ENCODE results near the gene COL1A1.
A peak's percentile ranks its signal among the peaks of the same experiment; 100 is the strongest.

COL1A1 gene

DNA sequence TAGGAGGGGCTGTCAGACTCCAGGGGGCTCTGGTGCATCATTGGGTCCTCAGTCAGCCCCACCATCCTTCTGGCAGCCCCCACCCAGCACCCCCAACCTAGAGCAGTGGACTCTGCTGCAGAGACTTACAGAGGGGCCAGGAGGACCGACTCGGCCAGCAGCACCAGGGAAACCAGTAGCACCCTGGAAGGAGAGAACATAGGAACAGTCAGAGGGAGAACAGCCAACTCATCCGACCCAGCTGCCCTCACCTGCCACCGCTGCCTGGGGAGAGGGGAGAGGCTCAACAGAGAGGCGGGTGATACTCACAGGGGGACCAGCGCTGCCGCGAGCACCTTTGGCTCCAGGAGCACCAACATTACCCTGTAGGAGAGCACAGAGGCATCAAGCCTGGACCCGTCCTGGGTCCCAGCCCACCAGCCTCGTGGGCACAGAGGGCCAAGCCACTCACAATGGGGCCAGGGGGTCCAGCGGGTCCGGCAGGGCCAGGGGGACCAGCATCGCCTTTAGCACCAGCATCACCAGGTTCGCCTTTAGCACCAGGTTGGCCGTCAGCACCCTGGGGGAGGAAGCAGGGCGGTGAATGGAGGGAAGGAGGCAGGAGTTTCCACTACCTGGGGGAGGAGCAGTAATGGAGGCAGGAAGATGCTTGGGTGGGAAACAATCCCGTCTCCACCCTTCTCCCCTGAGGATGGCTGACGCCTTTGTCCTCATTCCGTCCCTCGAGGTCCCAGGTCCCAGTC lies 11.7 kb downstream of the COL1A1 start:
- H3K27me3 ChIP-seq (ENCODE audit: low read depth, low read length), result no peaks in the 10 kb centered on the region
- peaks cover 0 to 58% of the 10 kb centered on the region in 2 donors for H3K4me1 ChIP-seq (ENCODE audit: control insufficient read depth in 1 of 2, insufficient read depth in 2 of 2, low read length in 2 of 2)
- no peak overlapping the region for H3K4me3 ChIP-seq (ENCODE audit: low read depth in 1 of 2, low read length in 2 of 2)
- no peak overlapping the region for H3K27ac ChIP-seq (ENCODE audit: low read length)
- peaks cover 56 to 94% of the 10 kb centered on the region in 2 donors for H3K36me3 ChIP-seq (ENCODE audit: control insufficient read depth in 1 of 2, insufficient read depth in 2 of 2, low read length in 2 of 2)
- H3K9me3 ChIP-seq (ENCODE audit: control insufficient read depth in 1 of 2, low read length in 2 of 2), result no peaks in the 10 kb centered on the region

- Histone ChIP-seq H3K27me3 (ENCODE audit: low read depth, low read length) (no peaks in the 10 kb centered on the region), H3K4me3 (ENCODE audit: low read depth in 1 of 2, low read length in 2 of 2) (no peak overlapping the region), H3K27ac (ENCODE audit: low read length) (no peak overlapping the region), H3K9me3 (ENCODE audit: control insufficient read depth in 1 of 2, low read length in 2 of 2) (no peaks in the 10 kb centered on the region), H3K36me3 (ENCODE audit: control insufficient read depth in 1 of 2, insufficient read depth in 2 of 2, low read length in 2 of 2) (peaks cover 53 to 88% of the 10 kb centered on the region in 2 donors), H3K4me1 (ENCODE audit: control insufficient read depth in 1 of 2, insufficient read depth in 2 of 2, low read length in 2 of 2) (peaks cover 0 to 59% of the 10 kb centered on the region in 2 donors)
These were observed 12.4 kb downstream of the COL1A1 start for GRCh38 chr17:50188921-50189549.

GRCh38 chr17:50188531-50188920 lies 12.9 kb downstream of the COL1A1 start:
- H3K27me3 ChIP-seq (ENCODE audit: low read depth, low read length), result no peaks in the 10 kb centered on the region
- peaks cover 52 to 83% of the 10 kb centered on the region in 2 donors for H3K36me3 ChIP-seq (ENCODE audit: control insufficient read depth in 1 of 2, insufficient read depth in 2 of 2, low read length in 2 of 2)
- H3K9me3 ChIP-seq (ENCODE audit: control insufficient read depth in 1 of 2, low read length in 2 of 2), result no peaks in the 10 kb centered on the region
- H3K4me1 ChIP-seq (ENCODE audit: control insufficient read depth in 1 of 2, insufficient read depth in 2 of 2, low read length in 2 of 2), result peaks cover 0 to 59% of the 10 kb centered on the region in 2 donors
- no peak overlapping the region for H3K27ac ChIP-seq (ENCODE audit: low read length)
- no peak overlapping the region for H3K4me3 ChIP-seq (ENCODE audit: low read depth in 1 of 2, low read length in 2 of 2)

- Histone ChIP-seq H3K27ac (ENCODE audit: low read length) (no peak overlapping the region), H3K36me3 (ENCODE audit: control insufficient read depth in 1 of 2, insufficient read depth in 2 of 2, low read length in 2 of 2) (peaks cover 50 to 79% of the 10 kb centered on the region in 2 donors), H3K4me1 (ENCODE audit: control insufficient read depth in 1 of 2, insufficient read depth in 2 of 2, low read length in 2 of 2) (peaks cover 0 to 59% of the 10 kb centered on the region in 2 donors), H3K27me3 (ENCODE audit: low read depth, low read length) (no peaks in the 10 kb centered on the region), H3K4me3 (ENCODE audit: low read depth in 1 of 2, low read length in 2 of 2) (no peak overlapping the region), H3K9me3 (ENCODE audit: control insufficient read depth in 1 of 2, low read length in 2 of 2) (no peaks in the 10 kb centered on the region)
These were observed 13.5 kb downstream of the COL1A1 start for GRCh38 chr17:50187751-50188530.

- H3K4me1 ChIP-seq (ENCODE audit: control insufficient read depth in 1 of 2, insufficient read depth in 2 of 2, low read length in 2 of 2), result peaks cover 0 to 53% of the 10 kb centered on the region in 2 donors
- no peaks in the 10 kb centered on the region for H3K9me3 ChIP-seq (ENCODE audit: control insufficient read depth in 1 of 2, low read length in 2 of 2)
- H3K27me3 ChIP-seq (ENCODE audit: low read depth, low read length), result no peaks in the 10 kb centered on the region
- no peak overlapping the region for H3K4me3 ChIP-seq (ENCODE audit: low read depth in 1 of 2, low read length in 2 of 2)
- no peak overlapping the region for H3K27ac ChIP-seq (ENCODE audit: low read length)
- H3K36me3 ChIP-seq (ENCODE audit: control insufficient read depth in 1 of 2, insufficient read depth in 2 of 2, low read length in 2 of 2), result peaks cover 44 to 73% of the 10 kb centered on the region in 2 donors
These were observed 14.1 kb downstream of the COL1A1 start for GRCh38 chr17:50187394-50187725.

GRCh38 chr17:50186661-50187393 lies 14.6 kb downstream of the COL1A1 start:
- Histone ChIP-seq H3K9me3 (ENCODE audit: control insufficient read depth in 1 of 2, low read length in 2 of 2) (no peaks in the 10 kb centered on the region), H3K4me3 (ENCODE audit: low read depth in 1 of 2, low read length in 2 of 2) (no peak overlapping the region), H3K4me1 (ENCODE audit: control insufficient read depth in 1 of 2, insufficient read depth in 2 of 2, low read length in 2 of 2) (peaks cover 0 to 53% of the 10 kb centered on the region in 2 donors), H3K36me3 (ENCODE audit: control insufficient read depth in 1 of 2, insufficient read depth in 2 of 2, low read length in 2 of 2) (peaks cover 38 to 68% of the 10 kb centered on the region in 2 donors), H3K27me3 (ENCODE audit: low read depth, low read length) (no peaks in the 10 kb centered on the region), H3K27ac (ENCODE audit: low read length) (no peak overlapping the region)

GRCh38 chr17:50185631-50186471 lies 15.6 kb downstream of the COL1A1 start:
- peaks cover 0 to 60% of the 10 kb centered on the region in 2 donors for H3K4me1 ChIP-seq (ENCODE audit: control insufficient read depth in 1 of 2, insufficient read depth in 2 of 2, low read length in 2 of 2)
- H3K4me3 ChIP-seq (ENCODE audit: low read depth in 1 of 2, low read length in 2 of 2), result no peak overlapping the region
- H3K9me3 ChIP-seq (ENCODE audit: control insufficient read depth in 1 of 2, low read length in 2 of 2), result no peaks in the 10 kb centered on the region
- H3K36me3 ChIP-seq (ENCODE audit: control insufficient read depth in 1 of 2, insufficient read depth in 2 of 2, low read length in 2 of 2), result peaks cover 32 to 58% of the 10 kb centered on the region in 2 donors
- H3K27me3 ChIP-seq (ENCODE audit: low read depth, low read length), result no peaks in the 10 kb centered on the region
- no peak overlapping the region for H3K27ac ChIP-seq (ENCODE audit: low read length)

DNA sequence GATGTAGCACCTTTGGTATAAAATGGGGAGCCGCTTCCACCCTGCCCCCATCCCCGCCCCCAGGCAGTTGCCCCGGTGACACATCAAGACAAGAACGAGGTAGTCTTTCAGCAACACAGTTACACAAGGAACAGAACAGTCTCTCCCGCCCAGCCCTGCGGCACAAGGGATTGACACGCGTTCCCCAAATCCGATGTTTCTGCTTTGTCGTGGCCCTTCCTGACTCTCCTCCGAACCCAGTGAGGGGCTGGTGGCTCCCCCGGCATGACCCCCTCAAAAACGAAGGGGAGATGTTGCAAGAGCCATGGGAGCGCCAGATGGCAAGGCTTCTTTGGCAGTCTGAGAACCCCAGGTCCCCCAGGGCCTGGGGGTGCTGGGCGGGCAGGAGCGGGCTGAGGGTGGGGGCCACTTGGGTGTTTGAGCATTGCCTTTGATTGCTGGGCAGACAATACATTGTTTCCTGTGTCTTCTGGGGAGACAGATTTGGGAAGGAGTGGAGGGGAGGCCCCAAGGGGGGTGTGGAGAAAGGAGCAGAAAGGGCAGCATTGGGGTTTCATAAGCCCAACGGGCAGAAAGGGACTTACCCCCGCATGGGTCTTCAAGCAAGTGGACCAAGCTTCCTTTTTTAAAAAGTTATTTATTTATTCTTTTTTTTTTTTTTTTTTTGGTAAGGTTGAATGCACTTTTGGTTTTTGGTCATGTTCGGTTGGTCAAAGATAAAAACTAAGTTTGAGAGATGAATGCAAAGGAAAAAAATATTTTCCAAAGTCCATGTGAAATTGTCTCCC lies 16.6 kb downstream of the COL1A1 start:
- H3K4me1 ChIP-seq (ENCODE audit: control insufficient read depth in 1 of 2, insufficient read depth in 2 of 2, low read length in 2 of 2), result peaks cover 0 to 58% of the 10 kb centered on the region in 2 donors
- H3K27ac ChIP-seq (ENCODE audit: low read length), result no peak overlapping the region
- H3K27me3 ChIP-seq (ENCODE audit: low read depth, low read length), result no peaks in the 10 kb centered on the region
- no peak overlapping the region for H3K4me3 ChIP-seq (ENCODE audit: low read depth in 1 of 2, low read length in 2 of 2)
- H3K36me3 ChIP-seq (ENCODE audit: control insufficient read depth in 1 of 2, insufficient read depth in 2 of 2, low read length in 2 of 2), result peaks cover 28 to 47% of the 10 kb centered on the region in 2 donors
- no peaks in the 10 kb centered on the region for H3K9me3 ChIP-seq (ENCODE audit: control insufficient read depth in 1 of 2, low read length in 2 of 2)

- Histone ChIP-seq H3K4me1 (ENCODE audit: control insufficient read depth in 1 of 2, insufficient read depth in 2 of 2, low read length in 2 of 2) (peaks cover 0 to 51% of the 10 kb centered on the region in 2 donors), H3K36me3 (ENCODE audit: control insufficient read depth in 1 of 2, insufficient read depth in 2 of 2, low read length in 2 of 2) (peaks cover 25 to 40% of the 10 kb centered on the region in 2 donors), H3K4me3 (ENCODE audit: low read depth in 1 of 2, low read length in 2 of 2) (peak overlapping the region; percentile 1 to 24), H3K27me3 (ENCODE audit: low read depth, low read length) (no peaks in the 10 kb centered on the region), H3K27ac (ENCODE audit: low read length) (no peak overlapping the region), H3K9me3 (ENCODE audit: control insufficient read depth in 1 of 2, low read length in 2 of 2) (no peaks in the 10 kb centered on the region)
These were observed 17.4 kb downstream of the COL1A1 start for GRCh38 chr17:50184064-50184463.
